GM18951 (cell line): ENCODE measurements around the gene TICAM2.
"Not testable (repeated sequence)": the region's sequence is repeated elsewhere in the genome, so short reads cannot be mapped to it uniquely, and the experiment has no call there.

ENCODE experiments used
- POLR2A ChIP-seq: IDR thresholded peaks from 4 replicates; pipeline ENCODE4 v1.6.1; 2011; ENCODE audit warnings: mild to moderate bottlenecking; ENCODE audit not compliant: insufficient read length, insufficient read depth; ENCODE audit errors: extremely low read depth
- in situ Hi-C: fragments of 300-500 bp; cut with MboI; formaldehyde crosslinking; loops from one replicate; pipeline ENCODE4 v1.12.0; 2022; ENCODE audit warnings: low sequenced_read_pairs, mixed read lengths, inconsistent platforms; ENCODE audit not compliant: unreplicated experiment

The TICAM2 gene, protein sequence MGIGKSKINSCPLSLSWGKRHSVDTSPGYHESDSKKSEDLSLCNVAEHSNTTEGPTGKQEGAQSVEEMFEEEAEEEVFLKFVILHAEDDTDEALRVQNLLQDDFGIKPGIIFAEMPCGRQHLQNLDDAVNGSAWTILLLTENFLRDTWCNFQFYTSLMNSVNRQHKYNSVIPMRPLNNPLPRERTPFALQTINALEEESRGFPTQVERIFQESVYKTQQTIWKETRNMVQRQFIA

GRCh38 chr5:115601701-115602590, at the start of gene TICAM2:
Gene TICAM2, minus strand, starts transcription at chr5:115602479. Its CDS starts 21,223 bp downstream, at chr5:115581256.
- in situ Hi-C loops, result no loop called here
- TF ChIP-seq POLR2A, result peak; percentile 59

DNA sequence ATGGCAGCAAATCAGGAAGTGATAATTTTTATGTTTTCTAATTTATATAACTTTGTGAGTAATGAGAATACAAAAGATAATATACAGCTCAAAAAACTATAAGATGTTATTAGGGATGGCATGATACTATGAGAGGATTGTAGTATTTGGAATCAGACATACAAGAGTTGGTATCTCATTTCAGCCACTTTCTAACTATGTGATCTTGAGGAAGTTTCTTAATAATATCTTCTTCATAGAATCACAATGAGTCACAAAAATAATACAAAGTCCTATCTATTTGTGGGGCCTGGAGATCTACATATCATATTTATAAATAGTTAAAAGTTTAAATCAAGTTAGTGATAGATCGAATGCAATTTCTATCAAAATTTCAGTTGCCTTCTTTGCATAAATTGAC, 47.3 kb upstream of the TICAM2 start:
- in situ Hi-C loops, result no loop called here
- no peak for TF ChIP-seq POLR2A

DNA sequence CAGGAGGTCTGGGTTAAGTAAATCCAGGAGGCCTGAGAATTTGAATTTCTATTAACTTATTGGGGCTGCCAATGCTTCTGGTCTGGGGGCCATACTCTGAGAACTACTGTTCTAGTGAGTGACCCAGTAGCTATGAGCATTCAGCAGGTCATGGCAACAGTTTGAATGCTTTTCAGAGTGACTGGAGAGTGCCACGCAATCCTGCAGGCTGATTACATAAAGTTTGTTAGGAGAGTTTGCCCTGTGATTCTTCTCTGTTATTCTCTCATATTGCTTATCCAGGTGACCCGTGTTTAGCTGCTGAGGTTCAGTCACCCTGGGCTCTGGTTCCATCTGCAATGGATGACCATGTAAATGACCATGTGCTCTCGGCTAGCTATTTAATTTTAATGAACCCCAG, 45.8 kb upstream of the TICAM2 start:
- in situ Hi-C loops, result no loop called here
- no peak for TF ChIP-seq POLR2A

- in situ Hi-C loops, result not testable (repeated sequence)
These were observed 43.1 kb upstream of the TICAM2 start for GRCh38 chr5:115645386-115645785.

- no peak for TF ChIP-seq POLR2A
- in situ Hi-C loops, result no loop called here
These were observed 41.8 kb upstream of the TICAM2 start for GRCh38 chr5:115644046-115644445.

GRCh38 chr5:115641948-115642347, 39.7 kb upstream of the TICAM2 start:
- TF ChIP-seq POLR2A, result no peak
- in situ Hi-C loops, result no loop called here

DNA sequence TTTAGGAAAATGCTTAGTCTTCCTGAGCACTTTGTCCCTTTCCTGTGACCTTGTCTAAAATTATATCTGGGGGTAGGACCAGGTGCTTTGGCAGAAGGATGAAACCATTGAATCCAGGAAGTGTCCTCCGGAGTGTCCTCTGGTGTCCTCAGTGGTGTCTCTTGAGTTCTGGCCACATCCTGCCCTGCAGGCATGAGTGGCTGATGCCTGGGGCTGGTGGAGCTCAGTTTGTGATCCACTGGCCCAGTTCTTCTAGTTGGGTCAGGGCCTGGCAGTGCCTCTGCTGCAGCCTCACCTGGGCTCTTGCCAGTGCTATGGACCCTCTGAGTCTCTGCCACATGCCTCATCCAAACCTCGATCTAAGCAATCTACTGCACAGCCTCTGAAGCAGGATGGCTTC, 38.0 kb upstream of the TICAM2 start:
- no peak for TF ChIP-seq POLR2A
- in situ Hi-C loops, result no loop called here

DNA sequence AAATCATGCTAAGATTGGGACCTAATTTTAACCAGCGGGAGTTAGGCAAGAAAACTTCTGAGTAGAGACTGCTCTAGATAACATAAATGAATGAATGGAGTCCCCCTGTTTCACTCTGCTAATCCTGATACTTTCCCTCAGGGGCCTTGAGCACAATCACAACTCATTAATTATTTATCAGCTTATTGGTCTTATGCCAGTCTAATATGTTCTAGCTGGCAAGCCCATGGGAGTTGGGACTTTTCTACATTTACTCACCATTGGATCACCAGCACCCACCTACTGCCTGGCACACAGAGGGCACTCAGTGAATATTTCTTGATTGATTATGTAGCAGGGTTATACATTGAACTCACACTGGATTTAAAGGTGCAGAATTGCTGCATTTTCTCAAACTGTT, 37.1 kb upstream of the TICAM2 start:
- TF ChIP-seq POLR2A, result no peak

DNA sequence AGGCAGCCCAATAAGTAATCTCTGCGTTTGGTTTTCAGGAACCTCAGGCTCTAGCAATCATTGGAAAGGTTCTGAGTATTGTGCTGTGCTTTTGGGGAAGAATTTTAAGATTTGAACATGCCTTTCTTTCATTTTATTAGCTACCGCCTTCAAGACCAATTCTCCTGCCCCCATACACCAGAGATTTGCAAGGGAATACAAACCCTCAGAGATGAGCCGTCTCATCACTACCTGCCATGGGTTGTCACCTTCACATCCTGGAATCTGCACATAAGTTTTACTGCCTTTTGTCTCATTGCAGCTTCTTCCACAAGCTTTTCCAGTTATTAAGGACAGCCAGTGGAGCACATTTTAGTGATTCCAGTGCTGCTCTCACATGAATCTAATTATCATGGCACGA, 35.2 kb upstream of the TICAM2 start:
- no peak for TF ChIP-seq POLR2A
- in situ Hi-C loops, result no loop called here

More for the DNA sequence above, 37.1 kb upstream of the TICAM2 start:
- in situ Hi-C loops, result no loop called here

- in situ Hi-C loops, result no loop called here
- TF ChIP-seq POLR2A, result no peak
These were observed 33.7 kb upstream of the TICAM2 start for GRCh38 chr5:115636008-115636407.

DNA sequence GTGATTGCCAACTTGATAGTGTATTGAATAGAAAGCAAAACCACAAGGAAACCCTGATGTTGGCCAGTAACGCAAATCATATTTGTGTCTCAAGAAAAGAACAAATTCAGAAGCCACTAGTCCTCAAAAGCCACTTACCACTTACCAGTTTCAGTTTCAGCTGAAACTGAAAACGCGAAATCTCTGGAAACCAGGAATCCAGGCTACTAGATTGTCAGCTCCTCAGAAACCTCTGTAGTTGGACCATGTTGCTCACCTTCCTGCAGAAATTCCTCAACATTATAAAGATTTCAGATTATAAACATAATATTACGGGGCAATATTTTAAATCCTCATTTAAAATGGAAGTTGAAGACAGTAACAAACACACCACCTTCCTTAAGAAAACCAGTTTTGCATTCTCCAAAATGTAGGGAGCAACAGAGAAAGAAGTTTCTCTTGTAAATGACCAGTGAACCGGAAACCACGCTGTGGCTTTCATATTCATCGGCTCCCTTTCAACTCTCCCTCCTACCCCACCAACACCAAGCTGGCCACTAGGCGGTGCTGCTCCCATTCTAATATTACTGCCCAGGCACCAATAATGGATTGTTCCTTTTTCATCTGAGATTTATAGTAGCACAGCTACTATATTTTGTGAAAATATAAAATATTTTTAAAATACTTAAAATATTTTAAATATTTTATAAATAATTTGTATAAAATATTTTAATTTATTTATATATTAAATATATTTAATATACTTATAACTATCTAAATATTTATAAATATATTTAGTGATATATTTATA, 32.3 kb upstream of the TICAM2 start:
- in situ Hi-C loops, result no loop called here
- no peak for TF ChIP-seq POLR2A

DNA sequence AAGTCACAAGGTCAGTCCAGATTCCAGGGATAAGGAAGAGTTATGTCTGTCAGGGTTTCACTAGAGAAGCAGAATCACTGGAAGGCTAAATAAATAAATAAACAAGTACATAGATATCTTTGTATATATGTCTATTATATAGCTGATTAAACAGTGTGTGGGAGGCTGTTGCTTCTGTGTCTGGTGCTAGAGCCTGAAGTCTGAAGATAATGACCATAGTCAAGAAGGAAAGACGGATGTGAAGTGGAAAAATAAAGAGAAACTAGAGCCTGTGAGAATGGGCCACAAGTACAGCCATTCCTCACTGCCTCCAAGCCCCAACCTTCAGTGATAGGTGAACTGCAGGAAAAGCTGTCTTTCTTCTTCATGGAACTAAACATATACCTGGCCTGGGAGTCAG, 27.6 kb upstream of the TICAM2 start:
- in situ Hi-C loops, result loop anchor here (10.0 kb wide), 1 partner anchor 415 kb away; no protein-coding TSS in a partner anchor
- no peak for TF ChIP-seq POLR2A

GRCh38 chr5:115627295-115627865, 25.1 kb upstream of the TICAM2 start:
- TF ChIP-seq POLR2A, result no peak
- in situ Hi-C loops, result loop anchor here (10.0 kb wide), 1 partner anchor 417 kb away; no protein-coding TSS in a partner anchor
